Ishikawa (cell line): Measurements from ENCODE around the gene KCNK3.

ENCODE experiments used
- CEBPB ChIP-seq: IDR thresholded peaks from 2 replicates; pipeline ENCODE4 v1.6.1; 2012
- CREB1 ChIP-seq: IDR thresholded peaks from 2 replicates; pipeline ENCODE4 v1.6.1; 2012; ENCODE audit warnings: low read depth
- EGR1 ChIP-seq: IDR thresholded peaks from 2 replicates; pipeline ENCODE4 v1.6.1; 2012
- EP300 ChIP-seq: IDR thresholded peaks from 2 replicates; pipeline ENCODE4 v1.6.1; 2012; ENCODE audit warnings: borderline replicate concordance
- FOXM1 ChIP-seq: IDR thresholded peaks from 2 replicates; pipeline ENCODE4 v1.6.1; 2012; ENCODE audit warnings: low read depth, borderline replicate concordance
- NFIC ChIP-seq: IDR thresholded peaks from 2 replicates; pipeline ENCODE4 v1.6.1; 2012
- RAD21 ChIP-seq: IDR thresholded peaks from 2 replicates; pipeline ENCODE4 v1.6.1; 2012; ENCODE audit warnings: low read depth
- TAF1 ChIP-seq: IDR thresholded peaks from 2 replicates; pipeline ENCODE4 v1.6.1; 2012; ENCODE audit warnings: low read depth, mild to moderate bottlenecking
- TCF12 ChIP-seq: IDR thresholded peaks from 2 replicates; pipeline ENCODE4 v1.6.1; 2012; ENCODE audit warnings: low read depth
- TEAD4 ChIP-seq: IDR thresholded peaks from 2 replicates; pipeline ENCODE4 v1.6.1; 2012
- YY1 ChIP-seq: IDR thresholded peaks from 2 replicates; pipeline ENCODE4 v1.6.1; 2012; ENCODE audit warnings: low read depth
- ZBTB7A ChIP-seq: IDR thresholded peaks from 2 replicates; pipeline ENCODE4 v1.6.1; 2012; ENCODE audit warnings: low read depth
- TF ChIP-seq, protein P1 (sequence below): IDR thresholded peaks from 2 replicates; pipeline ENCODE4 v1.6.1; 2012
- TF ChIP-seq, protein P2 (sequence below): IDR thresholded peaks from 2 replicates; pipeline ENCODE4 v1.6.1; 2012; ENCODE audit warnings: low read depth, mild to moderate bottlenecking
- TF ChIP-seq, protein P3 (sequence below): IDR thresholded peaks from 2 replicates; pipeline ENCODE4 v1.6.1; 2012

Gene KCNK3

DNA sequence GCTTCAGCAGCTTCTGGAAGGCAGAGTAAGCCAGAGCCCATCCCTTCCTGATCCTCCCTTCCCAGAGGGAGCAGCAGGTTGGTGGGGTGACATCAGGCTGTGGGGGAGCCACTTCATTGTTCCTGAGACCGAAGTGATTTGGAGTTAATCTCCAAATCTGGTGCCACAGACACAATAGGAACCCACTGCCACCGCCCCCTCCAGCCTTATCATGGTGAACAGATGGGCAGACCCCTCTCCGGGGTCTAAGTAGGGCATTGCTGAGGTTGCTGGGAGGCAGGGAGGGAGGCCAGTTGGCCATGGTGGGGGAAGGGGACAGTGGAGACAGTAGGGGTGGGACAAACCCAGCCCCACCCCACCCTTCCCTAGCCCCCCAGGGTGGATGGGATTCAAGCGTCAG lies 46.0 kb downstream of the KCNK3 start:
- TF ChIP-seq TEAD4, result no peak
- no peak for TF ChIP-seq ZBTB7A
- TF ChIP-seq EGR1, result no peak
- TF ChIP-seq EP300, result no peak
- TF ChIP-seq, protein P1, sequence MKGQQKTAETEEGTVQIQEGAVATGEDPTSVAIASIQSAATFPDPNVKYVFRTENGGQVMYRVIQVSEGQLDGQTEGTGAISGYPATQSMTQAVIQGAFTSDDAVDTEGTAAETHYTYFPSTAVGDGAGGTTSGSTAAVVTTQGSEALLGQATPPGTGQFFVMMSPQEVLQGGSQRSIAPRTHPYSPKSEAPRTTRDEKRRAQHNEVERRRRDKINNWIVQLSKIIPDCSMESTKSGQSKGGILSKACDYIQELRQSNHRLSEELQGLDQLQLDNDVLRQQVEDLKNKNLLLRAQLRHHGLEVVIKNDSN, result no peak
- TF ChIP-seq CEBPB, result no peak
- no peak for TF ChIP-seq CREB1
- no peak for TF ChIP-seq TCF12
- TF ChIP-seq TAF1, result no peak
- TF ChIP-seq NFIC, result no peak

DNA sequence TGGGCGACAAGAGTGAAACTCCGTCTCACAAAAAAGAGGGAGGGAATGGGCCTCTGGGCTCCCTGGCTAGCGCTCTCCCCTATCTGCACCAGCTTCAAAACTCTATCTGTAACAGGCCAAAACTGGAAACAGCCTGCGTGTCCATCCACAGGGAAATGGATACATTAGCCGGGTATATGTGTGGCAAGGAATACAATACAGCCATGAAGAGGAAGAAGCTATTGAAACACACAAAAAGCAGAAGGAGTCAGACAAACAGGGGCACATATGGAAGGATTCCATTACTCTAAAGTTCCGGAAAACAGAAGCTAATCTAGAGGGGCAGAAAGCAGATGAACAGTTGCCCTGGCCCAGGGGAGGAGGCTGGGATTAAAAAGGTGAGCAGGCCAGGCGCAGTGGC lies 47.0 kb downstream of the KCNK3 start:
- TF ChIP-seq FOXM1 (no peak), EGR1 (no peak), CEBPB (no peak)
- TF ChIP-seq, protein P2, sequence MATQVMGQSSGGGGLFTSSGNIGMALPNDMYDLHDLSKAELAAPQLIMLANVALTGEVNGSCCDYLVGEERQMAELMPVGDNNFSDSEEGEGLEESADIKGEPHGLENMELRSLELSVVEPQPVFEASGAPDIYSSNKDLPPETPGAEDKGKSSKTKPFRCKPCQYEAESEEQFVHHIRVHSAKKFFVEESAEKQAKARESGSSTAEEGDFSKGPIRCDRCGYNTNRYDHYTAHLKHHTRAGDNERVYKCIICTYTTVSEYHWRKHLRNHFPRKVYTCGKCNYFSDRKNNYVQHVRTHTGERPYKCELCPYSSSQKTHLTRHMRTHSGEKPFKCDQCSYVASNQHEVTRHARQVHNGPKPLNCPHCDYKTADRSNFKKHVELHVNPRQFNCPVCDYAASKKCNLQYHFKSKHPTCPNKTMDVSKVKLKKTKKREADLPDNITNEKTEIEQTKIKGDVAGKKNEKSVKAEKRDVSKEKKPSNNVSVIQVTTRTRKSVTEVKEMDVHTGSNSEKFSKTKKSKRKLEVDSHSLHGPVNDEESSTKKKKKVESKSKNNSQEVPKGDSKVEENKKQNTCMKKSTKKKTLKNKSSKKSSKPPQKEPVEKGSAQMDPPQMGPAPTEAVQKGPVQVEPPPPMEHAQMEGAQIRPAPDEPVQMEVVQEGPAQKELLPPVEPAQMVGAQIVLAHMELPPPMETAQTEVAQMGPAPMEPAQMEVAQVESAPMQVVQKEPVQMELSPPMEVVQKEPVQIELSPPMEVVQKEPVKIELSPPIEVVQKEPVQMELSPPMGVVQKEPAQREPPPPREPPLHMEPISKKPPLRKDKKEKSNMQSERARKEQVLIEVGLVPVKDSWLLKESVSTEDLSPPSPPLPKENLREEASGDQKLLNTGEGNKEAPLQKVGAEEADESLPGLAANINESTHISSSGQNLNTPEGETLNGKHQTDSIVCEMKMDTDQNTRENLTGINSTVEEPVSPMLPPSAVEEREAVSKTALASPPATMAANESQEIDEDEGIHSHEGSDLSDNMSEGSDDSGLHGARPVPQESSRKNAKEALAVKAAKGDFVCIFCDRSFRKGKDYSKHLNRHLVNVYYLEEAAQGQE, result no peak
- TF ChIP-seq, protein P3, sequence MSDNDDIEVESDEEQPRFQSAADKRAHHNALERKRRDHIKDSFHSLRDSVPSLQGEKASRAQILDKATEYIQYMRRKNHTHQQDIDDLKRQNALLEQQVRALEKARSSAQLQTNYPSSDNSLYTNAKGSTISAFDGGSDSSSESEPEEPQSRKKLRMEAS, result no peak

DNA sequence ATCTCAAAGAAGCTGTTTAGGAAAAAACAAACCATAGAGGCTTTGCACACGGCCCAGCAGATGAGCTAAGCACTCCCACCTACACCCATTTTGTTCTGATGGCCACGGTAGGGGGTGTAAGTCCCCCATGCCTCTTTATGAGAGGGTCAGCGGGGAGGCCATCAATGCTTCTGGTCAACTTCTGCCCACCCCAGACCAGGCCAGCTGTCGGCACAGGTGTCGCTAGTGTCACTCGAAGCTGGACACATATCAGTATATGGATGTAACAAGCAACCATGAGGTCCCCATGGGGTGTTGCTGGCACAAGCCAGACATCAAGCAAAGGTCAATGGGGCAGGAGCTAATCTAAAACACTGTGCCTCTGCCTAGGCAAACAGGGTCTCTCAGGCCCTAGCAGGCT lies 47.8 kb downstream of the KCNK3 start:
- TF ChIP-seq CEBPB (no peak), EGR1 (no peak), TAF1 (no peak), FOXM1 (no peak), EP300 (no peak), TCF12 (no peak), NFIC (no peak), TEAD4 (no peak), CREB1 (no peak), ZBTB7A (no peak), YY1 (no peak)
- TF ChIP-seq, protein P1, result no peak
- TF ChIP-seq, protein P3, result no peak

DNA sequence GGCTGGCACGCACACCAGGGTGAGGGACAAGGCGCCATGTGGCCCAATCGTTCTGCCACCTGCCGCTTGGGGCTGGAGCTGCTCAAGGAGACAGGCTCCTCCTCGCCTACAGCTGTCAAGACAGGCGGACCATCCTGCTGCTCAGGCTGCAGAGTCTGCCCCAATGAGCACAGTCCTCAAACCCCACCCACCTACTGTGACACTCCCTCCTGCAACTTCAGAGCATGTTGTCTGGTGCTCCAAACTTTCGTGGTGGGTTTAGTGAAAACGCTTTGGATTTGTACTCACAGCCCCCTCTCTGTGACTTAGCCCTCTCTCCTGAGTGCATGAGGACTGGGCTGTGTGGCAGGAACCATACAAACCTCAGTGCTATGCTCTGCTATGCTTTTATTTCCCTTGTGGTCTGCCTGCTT lies 48.4 kb downstream of the KCNK3 start:
- TF ChIP-seq TAF1, result no peak
- no peak for TF ChIP-seq TCF12
- no peak for TF ChIP-seq CREB1
- TF ChIP-seq EGR1, result no peak
- no peak for TF ChIP-seq RAD21
- TF ChIP-seq YY1, result no peak
- TF ChIP-seq, protein P3, result no peak
- TF ChIP-seq, protein P1, result no peak
- no peak for TF ChIP-seq EP300
- no peak for TF ChIP-seq FOXM1
- no peak for TF ChIP-seq NFIC
- TF ChIP-seq, protein P2, result no peak
- TF ChIP-seq ZBTB7A, result no peak
- TF ChIP-seq CEBPB, result no peak

DNA sequence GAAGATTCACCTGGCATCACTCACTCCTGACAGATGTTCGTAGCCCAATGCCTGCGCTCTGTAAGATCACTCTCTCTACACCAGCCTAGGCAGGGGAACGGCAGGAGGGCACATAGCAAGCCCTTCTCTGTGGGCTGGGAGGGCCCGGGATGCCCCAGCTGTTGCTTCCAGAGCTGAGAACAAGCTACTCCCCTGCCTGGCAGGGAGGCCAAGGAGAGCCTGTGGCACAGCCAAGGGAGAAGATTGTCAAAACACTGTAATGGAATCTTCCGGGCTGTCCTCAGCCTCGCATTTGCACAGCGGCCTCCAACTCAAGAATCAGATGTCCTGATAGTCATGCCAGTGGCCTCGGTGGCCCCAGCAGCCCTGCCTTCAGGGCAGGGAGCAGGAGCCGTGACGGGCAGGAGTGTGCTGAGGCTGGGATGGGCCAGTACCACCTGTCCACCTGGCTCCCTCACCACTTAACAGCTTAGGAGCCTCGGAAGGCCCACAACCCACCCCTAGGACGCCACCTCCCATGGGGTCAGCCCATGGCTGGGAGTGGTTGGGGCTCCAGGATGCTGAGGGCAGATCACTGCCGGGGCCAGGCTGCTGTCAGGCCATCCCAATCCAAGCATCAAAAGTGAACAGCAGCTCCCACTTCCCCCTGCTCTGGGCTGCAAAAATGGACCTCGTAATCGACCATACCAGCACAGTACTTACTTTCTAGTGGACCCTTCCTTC lies 49.7 kb downstream of the KCNK3 start:
- TF ChIP-seq EGR1, result no peak

DNA sequence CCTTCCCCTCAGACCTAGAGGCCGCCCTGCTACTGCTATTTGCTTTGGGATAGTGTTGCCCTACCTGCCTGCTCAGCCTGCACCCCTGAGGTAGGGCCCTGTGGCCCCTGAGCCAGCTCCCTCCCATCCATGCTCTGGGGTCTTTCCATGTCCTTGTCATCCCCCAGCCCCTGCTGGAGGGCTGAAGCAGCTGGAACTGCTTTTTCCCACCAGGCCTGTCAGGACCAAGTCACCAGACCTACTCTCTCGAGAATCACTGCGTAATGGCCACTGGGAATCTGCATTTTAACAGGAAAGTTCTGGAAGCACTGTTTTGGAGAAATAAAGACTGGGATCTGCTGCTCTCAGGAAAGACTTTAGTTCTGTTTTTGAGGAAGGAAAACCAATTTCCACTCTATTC lies 51.3 kb downstream of the KCNK3 start:
- TF ChIP-seq NFIC (no peak), RAD21 (no peak), EP300 (no peak), FOXM1 (no peak), TAF1 (no peak), ZBTB7A (no peak), TEAD4 (no peak), EGR1 (no peak), CEBPB (no peak), TCF12 (no peak), YY1 (no peak), CREB1 (no peak)
- TF ChIP-seq, protein P1, result no peak
- TF ChIP-seq, protein P3, result no peak
- TF ChIP-seq, protein P2, result no peak
